Activated B cell treated with CpG ODN at 0.5 μM for 24 hours (primary cell): ENCODE measurements around the gene UCN3. TPM values are rescaled to one million over a fixed set of nuclear protein-coding genes. Genes with fewer than 3 reads are reported as not detected.

Experiments
- ATAC-seq: fragments of 200-7000 bp; cut with Tn5 transposase; one replicate; pipeline ENCODE4 v1.10.0; 2021; ENCODE audit warnings: low read depth, mild to moderate bottlenecking, moderate library complexity
- CTCF ChIA-PET: fragments of 350-600 bp; sonication (Branson Sonifier 250); formaldehyde crosslinking; loops from one replicate; lab custom pipeline; 2021; ENCODE audit warnings: antibody characterized with exemption; lab: Charles Lee
- POLR2A ChIA-PET: fragments of 350-600 bp; sonication (Branson Sonifier 250); formaldehyde crosslinking; loops from one replicate; lab custom pipeline; 2021; ENCODE audit warnings: antibody characterized with exemption; lab: Charles Lee
- DNase-seq: peaks from one replicate; pipeline ENCODE4 v3.0.0; 2022
- H3K27ac Mint-ChIP-seq: one replicate; pipeline ENCODE4 v1.8.0; 2020; ENCODE audit warnings: mixed read lengths
- H3K27me3 Mint-ChIP-seq: one replicate; pipeline ENCODE4 v1.8.0; 2021; ENCODE audit warnings: mixed read lengths
- H3K36me3 Mint-ChIP-seq: one replicate; pipeline ENCODE4 v1.8.0; 2021; ENCODE audit warnings: low read depth, mixed read lengths
- H3K4me1 Mint-ChIP-seq: one replicate; pipeline ENCODE4 v1.8.0; 2021; ENCODE audit warnings: mixed read lengths
- H3K4me3 Mint-ChIP-seq: one replicate; pipeline ENCODE4 v1.8.0; 2020; ENCODE audit warnings: mild to moderate bottlenecking, mixed read lengths
- H3K9me3 Mint-ChIP-seq: one replicate; pipeline ENCODE4 v1.8.0; 2020; ENCODE audit warnings: mixed read lengths
- CTCF ChIP-seq: fragments of 200-600 bp; IDR thresholded peaks from one replicate; pipeline ENCODE4 v1.8.0; 2022; ENCODE audit warnings: antibody characterized with exemption, mild to moderate bottlenecking
- intact Hi-C: fragments of 100-400 bp; cut with micrococcal nuclease; formaldehyde crosslinking; loops from one replicate; pipeline ENCODE4 v1.15.1; 2024
- total RNA-seq: library from RNA; stranded (reverse); gene quantifications from 2 replicates; pipeline ENCODE4 v1.2.3, GENCODE V29; 2022

UCN3 gene
- total RNA-seq, result not detected in 2 replicates

GRCh38 chr10:5364890-5365338 is at the start of gene UCN3:
Gene UCN3, plus strand, starts transcription at chr10:5364966. Its CDS starts 8,755 bp downstream, at chr10:5373721.
- Mint-ChIP-seq H3K27me3 (peaks cover 7% of the 10 kb centered on the region), H3K4me3 (no peak within 1 kb of the TSS), H3K36me3 (no peaks in the 10 kb centered on the region), H3K4me1 (no peaks in the 10 kb centered on the region), H3K9me3 (peaks cover 2% of the 10 kb centered on the region), H3K27ac (no peak within 1 kb of the TSS)
- POLR2A ChIA-PET, result no interaction called here
- CTCF ChIA-PET, result no interaction called here
- TF ChIP-seq CTCF, result no peak
- ATAC-seq (no peak), DNase-seq (no peak)
- intact Hi-C loops, result no loop called here

GRCh38 chr10:5317547-5318107 is 47.1 kb upstream of the UCN3 start:
- peaks cover 2% of the 10 kb centered on the region for H3K4me1 Mint-ChIP-seq
- H3K4me3 Mint-ChIP-seq, result no peak overlapping the region
- no peak for ATAC-seq
- H3K27me3 Mint-ChIP-seq, result no peaks in the 10 kb centered on the region
- no peak overlapping the region for H3K27ac Mint-ChIP-seq
- intact Hi-C loops, result no loop called here
- ChIA-PET CTCF (no interaction called here), POLR2A (no interaction called here)
- no peaks in the 10 kb centered on the region for H3K9me3 Mint-ChIP-seq
- no peaks in the 10 kb centered on the region for H3K36me3 Mint-ChIP-seq
- no peak for TF ChIP-seq CTCF
- no peak for DNase-seq

- ATAC-seq (no peak), DNase-seq (no peak)
- ChIA-PET CTCF (no interaction called here), POLR2A (no interaction called here)
- H3K27me3 Mint-ChIP-seq, result no peaks in the 10 kb centered on the region
- no peaks in the 10 kb centered on the region for H3K9me3 Mint-ChIP-seq
- peaks cover 2% of the 10 kb centered on the region for H3K4me1 Mint-ChIP-seq
- H3K27ac Mint-ChIP-seq, result no peak overlapping the region
- H3K36me3 Mint-ChIP-seq, result no peaks in the 10 kb centered on the region
- no peak for TF ChIP-seq CTCF
- no peak overlapping the region for H3K4me3 Mint-ChIP-seq
- intact Hi-C loops, result no loop called here
Measured at GRCh38 chr10:5318148-5318547, 46.6 kb upstream of the UCN3 start.

DNA sequence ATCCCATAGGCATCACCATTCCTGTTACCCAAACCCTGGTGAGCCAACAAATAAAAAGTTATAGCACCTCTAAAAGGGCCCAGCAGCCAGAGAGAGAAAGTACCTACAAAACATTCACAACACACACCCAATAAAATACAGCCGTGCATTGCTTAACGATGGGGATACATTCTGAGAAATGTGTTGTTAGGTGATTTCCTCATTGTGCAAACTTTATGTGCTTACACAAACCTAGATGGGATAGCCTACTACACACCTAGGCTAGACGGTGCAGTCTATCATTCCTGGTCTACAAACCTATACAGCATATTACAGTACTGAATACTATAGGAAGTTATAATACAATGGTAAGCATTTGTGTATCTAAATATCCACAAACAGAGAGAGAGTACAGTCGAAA is 44.9 kb upstream of the UCN3 start:
- Mint-ChIP-seq H3K27me3 (peaks cover 2% of the 10 kb centered on the region), H3K27ac (no peak overlapping the region), H3K9me3 (no peaks in the 10 kb centered on the region), H3K36me3 (no peaks in the 10 kb centered on the region), H3K4me3 (no peak overlapping the region), H3K4me1 (peaks cover 2% of the 10 kb centered on the region)
- ChIA-PET POLR2A (no interaction called here), CTCF (no interaction called here)
- DNase-seq, result no peak
- intact Hi-C loops, result no loop called here
- no peak for ATAC-seq
- TF ChIP-seq CTCF, result no peak

GRCh38 chr10:5321273-5321672 is 43.5 kb upstream of the UCN3 start:
- intact Hi-C loops, result no loop called here
- ATAC-seq (no peak), DNase-seq (no peak)
- H3K27ac Mint-ChIP-seq, result no peak overlapping the region
- peaks cover 4% of the 10 kb centered on the region for H3K27me3 Mint-ChIP-seq
- no peaks in the 10 kb centered on the region for H3K9me3 Mint-ChIP-seq
- H3K4me3 Mint-ChIP-seq, result no peak overlapping the region
- peaks cover 2% of the 10 kb centered on the region for H3K4me1 Mint-ChIP-seq
- CTCF ChIA-PET, result no interaction called here
- no peaks in the 10 kb centered on the region for H3K36me3 Mint-ChIP-seq
- no peak for TF ChIP-seq CTCF
- POLR2A ChIA-PET, result no interaction called here
